Stimulated activated CD4-positive, alpha-beta T cell treated with anti-CD3 and anti-CD28 coated beads, Interleukin-15, amount 100 ng/mL, for 48 hours (primary cell): Measurements from ENCODE around the gene TMEM100.
A peak's percentile ranks its signal among the peaks of the same experiment; 100 is the strongest.

Experiments used
- DNase-seq, 2 donors: peaks; one replicate each; pipeline ENCODE4 v3.0.0-alpha.2; 2020; ENCODE audit warnings: low read depth in 2 of 2

The TMEM100 gene

GRCh38 chr17:55717898-55718735 lies 4.5 kb downstream of the TMEM100 start:
- DNase-seq = peak; percentile 26 to 49

- no peak for DNase-seq
These were observed 5.2 kb downstream of the TMEM100 start for GRCh38 chr17:55717432-55717831.

GRCh38 chr17:55710829-55711496 lies 11.7 kb downstream of the TMEM100 start:
- no peak for DNase-seq

- no peak for DNase-seq
These were observed 12.3 kb downstream of the TMEM100 start for GRCh38 chr17:55710410-55710809.

- no peak for DNase-seq
These were observed 12.7 kb downstream of the TMEM100 start for GRCh38 chr17:55709984-55710383.

- no peak for DNase-seq
These were observed 13.2 kb downstream of the TMEM100 start for GRCh38 chr17:55709440-55709839.

GRCh38 chr17:55708175-55708974 lies 14.3 kb downstream of the TMEM100 start:
- no peak for DNase-seq

GRCh38 chr17:55706808-55707773 lies 15.6 kb downstream of the TMEM100 start:
- DNase-seq = no peak

- no peak for DNase-seq
These were observed 16.8 kb downstream of the TMEM100 start for GRCh38 chr17:55705847-55706246.

GRCh38 chr17:55704401-55704800 lies 18.3 kb downstream of the TMEM100 start:
- no peak for DNase-seq

GRCh38 chr17:55702150-55702549 lies 20.5 kb downstream of the TMEM100 start:
- DNase-seq = no peak

GRCh38 chr17:55699181-55699860 lies 23.3 kb downstream of the TMEM100 start:
- no peak for DNase-seq

GRCh38 chr17:55694286-55694910 lies 28.3 kb downstream of the TMEM100 start:
- DNase-seq = no peak

GRCh38 chr17:55693254-55694216 lies 29.1 kb downstream of the TMEM100 start:
- no peak for DNase-seq

- DNase-seq = no peak
These were observed 30.4 kb downstream of the TMEM100 start for GRCh38 chr17:55692276-55692675.

GRCh38 chr17:55691666-55692065 lies 31.0 kb downstream of the TMEM100 start:
- no peak for DNase-seq

GRCh38 chr17:55690105-55690508 lies 32.6 kb downstream of the TMEM100 start:
- DNase-seq = no peak

GRCh38 chr17:55689672-55690071 lies 33.0 kb downstream of the TMEM100 start:
- DNase-seq = no peak

- no peak for DNase-seq
These were observed 34.6 kb downstream of the TMEM100 start for GRCh38 chr17:55688057-55688456.
